ENCODE data around the gene C1orf53.
"Not testable (repeated sequence)": the region's sequence is repeated elsewhere in the genome, so short reads cannot be mapped to it uniquely, and the experiment has no call there.

C1orf53 gene
- 0 reads per million in 2 donors for total RNA-seq

DNA sequence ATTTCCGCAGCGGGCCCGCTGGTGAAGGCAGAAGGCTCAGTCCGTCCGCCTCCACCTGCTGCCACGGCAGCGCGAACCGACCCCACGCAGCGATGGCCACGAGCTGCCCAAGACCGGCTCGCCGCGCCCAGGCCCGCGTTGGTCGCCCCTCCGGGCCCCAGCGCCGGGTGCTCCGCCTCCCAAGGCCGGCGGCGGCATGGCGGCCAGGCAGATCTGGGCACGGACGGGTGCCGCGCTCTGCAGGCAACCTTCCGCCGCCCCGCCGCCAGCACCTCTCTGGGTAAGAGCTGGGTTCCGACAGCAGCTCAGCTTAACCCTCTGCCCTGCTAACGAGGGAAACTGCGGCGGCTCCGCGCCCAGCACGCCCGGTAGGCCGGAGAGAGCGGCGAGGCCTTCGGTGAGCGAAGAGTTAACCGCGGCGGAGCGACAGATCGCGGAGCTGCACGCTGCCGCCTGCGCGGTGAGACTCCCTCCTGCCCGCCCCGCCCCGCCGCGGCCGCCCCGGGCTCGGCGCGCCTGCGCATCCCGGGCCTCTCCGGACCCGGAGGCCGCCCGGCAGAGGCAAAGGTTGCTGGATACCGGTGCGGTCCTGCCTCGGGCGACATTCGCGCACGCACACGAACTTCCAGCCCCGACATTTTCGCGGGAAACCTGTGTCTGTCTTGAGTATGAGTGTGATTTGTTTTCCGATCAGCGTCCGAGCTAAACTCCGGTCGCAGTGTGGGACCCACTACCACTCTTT, at the start of gene C1orf53:
Gene C1orf53 (plus strand): TSS at position 177 of the 742 bp plus-strand sequence. CDS start 20 bp downstream, at position 197.
- DNase-seq, result peak; percentile 55

DNA sequence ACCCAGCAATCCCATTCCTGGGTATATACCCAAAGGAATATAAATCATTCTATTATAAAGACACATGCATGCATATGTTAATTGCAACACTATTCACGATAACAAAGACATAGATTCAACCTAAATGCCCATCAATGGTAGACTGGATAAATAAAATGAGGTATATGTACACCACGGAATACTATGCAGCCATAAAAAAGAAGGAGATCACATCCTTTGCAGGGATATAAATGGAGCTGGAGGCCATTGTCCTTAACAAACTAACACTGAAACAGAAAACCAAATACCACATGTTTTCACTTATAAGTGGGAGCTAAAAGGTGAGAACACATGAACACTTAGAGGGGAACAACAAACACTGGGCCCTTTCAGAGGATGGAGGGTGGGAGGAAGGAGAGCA, 46.7 kb upstream of the C1orf53 start:
- DNase-seq, result not testable (repeated sequence)

DNA sequence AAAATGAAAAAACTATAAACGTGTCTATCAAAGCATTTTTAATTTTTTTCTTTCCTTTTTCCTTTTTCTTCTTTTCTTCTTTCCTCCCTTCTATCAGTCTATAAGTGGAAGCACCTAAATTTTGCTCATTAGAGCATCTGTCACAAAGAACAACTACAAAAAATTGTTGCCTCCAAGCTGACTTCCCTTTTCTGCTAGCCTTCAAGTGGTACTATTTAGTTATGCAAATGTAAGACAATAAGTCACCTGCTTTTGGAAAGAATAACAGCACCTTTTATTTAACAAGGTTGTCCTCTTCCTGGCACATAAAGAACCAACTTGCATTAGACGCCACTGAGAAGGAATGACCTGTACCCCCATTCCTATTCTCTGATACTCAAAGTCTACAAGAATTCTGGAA, 45.0 kb upstream of the C1orf53 start:
- DNase-seq, result no peak

DNA sequence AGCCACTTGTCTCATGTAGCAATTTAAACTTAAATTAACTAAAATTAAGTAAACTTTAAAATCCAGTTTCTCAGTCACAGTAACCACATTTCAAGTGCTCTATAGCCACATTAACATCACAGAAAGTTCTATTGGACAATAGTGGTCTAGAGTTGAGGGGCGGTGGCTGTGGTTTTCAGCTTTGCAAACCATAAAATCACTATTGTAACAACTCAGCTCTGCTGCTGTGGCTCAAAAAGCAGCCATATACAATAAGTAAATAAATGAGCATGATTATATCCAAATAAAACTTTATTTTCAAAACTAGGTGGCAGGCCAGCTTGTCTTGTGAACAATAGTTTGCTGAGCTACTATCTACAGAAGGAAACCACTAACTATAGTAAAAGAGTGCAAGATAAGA, 43.4 kb upstream of the C1orf53 start:
- DNase-seq, result no peak

DNA sequence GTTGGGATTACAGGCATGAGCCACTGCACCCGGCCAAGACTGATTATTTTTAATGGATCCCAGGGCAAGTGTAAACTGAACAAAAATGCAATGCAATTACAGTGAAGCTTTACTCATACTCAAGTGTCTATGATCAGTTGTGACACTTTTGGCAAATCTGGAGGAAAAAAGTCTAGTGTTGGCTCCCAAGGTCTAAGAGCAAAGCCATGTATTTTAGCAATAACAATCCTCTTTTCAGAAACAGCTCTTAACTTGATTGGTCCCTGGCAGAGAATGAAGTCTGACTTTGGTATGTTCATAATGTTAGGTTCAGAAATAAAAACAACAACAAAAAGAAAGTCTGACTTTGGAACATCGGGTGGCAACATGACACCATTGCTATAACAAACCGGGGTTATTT, 40.2 kb upstream of the C1orf53 start:
- no peak for DNase-seq

DNA sequence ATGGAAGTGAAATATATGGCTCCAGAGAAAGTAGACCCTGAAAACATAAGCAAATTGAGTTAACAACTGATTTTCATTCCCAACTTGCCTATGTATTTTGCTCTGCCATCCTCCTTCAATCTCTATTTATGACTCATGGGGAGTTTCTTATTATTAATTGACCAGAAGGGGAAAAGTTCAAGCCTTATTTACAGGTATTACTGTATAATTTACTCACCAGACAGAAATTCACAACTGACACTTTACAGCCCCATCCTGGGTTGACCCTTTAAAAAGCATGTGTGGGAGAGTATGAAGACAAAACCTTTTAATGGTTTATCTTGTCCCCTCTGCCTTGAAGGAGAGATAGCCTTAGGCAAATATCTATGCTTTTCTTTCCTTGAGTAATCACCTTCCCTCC, 39.8 kb upstream of the C1orf53 start:
- DNase-seq, result no peak

DNA sequence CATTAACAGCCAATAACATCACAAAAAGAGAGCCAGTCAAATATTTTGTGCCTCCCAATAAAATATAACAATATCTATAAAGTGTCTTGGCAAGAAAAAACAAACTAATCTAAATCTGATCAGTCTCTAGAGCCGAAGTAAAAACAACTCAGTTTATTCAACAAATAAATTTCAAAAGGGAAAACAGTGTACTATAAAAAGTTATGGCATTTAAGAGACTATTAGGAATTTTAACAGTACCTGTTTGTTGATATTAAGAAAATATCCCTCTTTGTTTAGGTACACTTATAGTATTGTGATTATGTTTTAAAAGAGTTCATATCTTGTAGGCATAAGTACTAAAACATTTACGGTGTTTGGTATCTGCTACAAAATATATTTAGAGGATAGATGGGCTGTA, 36.6 kb upstream of the C1orf53 start:
- DNase-seq, result no peak

DNA sequence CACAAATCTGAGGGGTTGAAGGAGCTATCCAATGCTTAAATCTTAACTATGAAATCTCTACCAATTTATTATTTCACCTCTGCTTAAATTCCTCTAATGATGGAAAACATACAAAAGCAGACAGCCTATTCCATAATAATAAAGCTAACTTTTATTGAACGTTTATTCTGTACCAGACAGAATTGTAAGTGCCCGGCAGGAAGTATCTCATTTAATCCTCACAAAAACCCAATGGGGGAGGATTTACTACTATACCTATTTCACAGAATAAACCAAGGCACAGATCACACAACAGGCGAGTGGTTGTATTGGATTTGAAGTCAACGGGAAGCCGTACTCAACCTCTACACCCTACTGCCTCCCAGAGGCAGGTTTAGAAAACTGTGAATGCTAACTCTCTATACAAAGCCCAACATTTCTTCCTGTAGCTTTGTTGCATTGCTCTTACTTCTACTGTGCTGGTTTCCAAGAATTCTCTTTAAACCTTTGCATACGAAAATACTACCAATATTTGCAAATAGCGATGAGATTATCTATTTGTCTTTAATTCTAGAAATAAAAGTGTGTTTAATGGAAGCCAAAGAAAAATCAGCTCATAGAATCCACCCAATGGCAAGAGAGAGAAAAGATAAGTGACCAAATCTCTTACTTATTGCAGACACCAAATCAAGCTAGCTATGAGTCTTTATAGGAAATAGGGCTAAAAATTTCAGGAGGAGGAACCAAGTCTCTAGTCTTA, 33.5 kb upstream of the C1orf53 start:
- DNase-seq, result peak; percentile 8

DNA sequence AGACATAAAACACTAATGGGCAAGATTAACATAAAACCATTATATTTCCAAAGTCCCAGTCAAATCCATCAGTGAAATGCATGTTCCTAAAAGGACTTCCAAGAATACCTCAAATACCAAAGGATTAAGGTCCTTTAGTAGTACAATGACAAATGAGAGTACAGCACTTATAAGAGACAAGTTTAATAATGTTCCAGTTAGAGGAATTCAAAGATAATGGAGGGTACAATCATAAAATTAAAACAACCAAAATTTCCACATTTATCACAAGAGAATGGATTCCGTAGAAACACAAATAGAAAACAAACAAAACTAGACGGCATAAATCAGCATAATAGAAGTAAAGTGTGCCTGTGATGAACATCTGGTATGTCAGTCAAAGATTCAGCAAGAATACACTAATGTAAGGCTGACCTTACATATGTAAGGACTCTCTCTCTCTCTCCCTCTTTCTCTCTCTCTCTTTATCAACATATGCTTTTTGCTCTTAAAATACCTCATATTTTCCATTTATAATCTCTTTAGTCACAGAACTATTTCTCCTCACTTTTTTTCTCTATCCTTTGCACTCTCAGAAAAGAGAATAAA, 32.8 kb upstream of the C1orf53 start:
- no peak for DNase-seq

DNA sequence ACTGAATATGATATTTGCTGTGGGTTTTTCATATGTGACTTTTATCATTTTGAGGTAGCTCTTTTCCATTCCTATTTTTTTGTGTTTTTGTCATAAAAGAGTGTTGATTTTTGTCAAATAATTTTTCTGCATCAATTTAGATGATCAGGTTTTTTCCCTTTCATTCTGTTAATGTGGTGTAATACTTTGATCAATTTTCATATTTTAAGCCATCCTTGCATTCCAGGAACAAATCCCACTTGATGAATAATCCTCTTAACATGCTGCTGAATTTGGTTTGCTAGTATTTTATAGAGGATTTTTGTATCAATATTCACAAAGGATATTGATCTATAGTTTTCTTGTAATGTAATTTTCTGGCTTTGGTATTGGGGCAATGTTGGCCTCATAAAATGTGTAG, 25.5 kb upstream of the C1orf53 start:
- no peak for DNase-seq

DNA sequence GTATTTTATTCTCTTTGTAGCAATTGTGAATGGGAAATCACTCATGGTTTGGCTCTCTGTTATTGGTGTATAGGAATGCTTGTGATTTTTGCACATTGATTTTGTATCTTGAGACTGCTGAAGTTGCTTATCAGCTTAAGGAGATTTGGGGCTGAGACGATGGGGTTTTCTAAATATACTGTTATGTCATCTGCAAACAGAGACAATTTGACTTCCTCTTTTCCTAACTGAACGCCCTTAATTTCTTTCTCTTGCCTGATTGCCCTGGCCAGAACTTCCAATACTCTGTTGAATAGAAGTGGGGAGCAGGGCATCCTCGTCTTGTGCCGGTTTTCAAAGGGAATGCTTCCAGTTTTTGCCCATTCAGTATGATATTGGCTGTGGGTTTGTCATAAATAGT, 22.0 kb upstream of the C1orf53 start:
- not testable (repeated sequence) for DNase-seq

DNA sequence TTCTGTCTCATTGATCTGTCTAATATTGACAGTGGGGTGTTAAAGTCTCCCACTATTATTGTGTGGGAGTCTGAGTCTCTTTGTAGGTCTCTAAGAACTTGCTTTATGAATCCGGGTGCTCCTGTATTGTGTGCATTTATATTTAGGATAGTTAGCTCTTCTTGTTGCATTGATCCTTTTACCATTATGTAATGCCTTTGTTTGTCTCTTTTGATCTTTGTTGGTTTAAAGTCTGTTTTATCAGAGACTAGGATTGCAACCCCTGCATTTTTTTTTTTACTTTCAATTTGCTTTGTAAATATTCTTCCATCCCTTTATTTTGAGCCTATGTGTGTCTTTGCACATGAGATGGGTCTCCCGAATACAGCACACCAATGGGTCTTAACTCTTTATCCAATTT, 20.2 kb upstream of the C1orf53 start:
- DNase-seq, result not testable (repeated sequence)

DNA sequence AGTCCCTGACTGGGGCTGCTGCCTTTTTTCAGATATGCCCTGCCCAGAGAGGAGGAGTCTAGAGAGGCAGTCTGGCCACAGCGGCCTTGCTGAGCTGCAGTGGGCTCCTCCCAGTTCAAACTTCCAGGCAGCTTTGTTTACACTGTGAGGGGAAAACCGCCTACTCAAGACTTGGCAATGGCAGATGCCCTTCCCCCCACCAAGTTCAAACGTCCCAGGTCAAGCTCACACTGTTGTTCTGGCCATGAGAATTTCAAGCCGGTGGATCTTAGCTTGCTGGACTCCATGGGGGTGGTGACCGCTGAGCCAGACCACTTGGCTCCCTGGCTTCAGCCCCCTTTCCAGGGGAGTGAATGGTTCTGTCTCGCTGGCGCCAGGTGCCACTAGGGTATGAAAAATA, 18.3 kb upstream of the C1orf53 start:
- no peak for DNase-seq

DNA sequence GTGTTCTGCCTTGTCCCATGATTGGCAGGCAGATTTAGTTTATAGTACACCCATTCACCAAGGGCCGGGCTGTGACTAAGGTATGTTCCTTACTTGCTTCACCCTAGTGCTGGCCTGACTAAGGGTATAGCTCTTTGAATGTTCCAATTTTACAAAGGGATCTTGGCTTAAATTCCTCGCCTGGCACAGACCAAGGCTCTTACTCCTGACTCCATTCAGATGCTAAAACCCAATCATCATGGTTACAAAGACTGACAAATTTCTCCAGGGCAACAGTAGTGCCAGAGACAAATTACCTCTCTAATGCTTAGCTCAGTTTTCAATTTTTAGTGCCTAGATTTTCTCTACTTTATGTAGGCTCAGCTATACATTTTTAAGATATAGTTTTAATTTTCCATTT, 11.5 kb upstream of the C1orf53 start:
- no peak for DNase-seq

DNA sequence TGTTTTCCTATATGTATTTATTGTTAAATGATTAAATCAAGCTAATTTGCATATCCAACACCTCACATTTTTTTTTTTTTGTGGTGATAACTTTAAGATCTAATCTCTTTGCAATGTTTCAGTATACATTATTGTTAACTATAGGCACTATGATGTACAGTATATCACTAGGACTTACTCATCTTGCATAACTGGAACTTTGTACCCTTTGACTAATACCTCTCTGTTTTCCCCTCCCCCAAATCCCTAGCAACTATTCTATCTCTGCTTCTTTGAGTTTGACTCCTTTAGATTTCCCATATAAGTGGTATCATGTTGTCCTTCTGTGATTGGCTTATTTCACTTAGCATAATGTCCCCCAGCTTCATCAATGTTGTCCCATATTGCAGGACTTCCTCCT, 9.7 kb upstream of the C1orf53 start:
- DNase-seq, result no peak

DNA sequence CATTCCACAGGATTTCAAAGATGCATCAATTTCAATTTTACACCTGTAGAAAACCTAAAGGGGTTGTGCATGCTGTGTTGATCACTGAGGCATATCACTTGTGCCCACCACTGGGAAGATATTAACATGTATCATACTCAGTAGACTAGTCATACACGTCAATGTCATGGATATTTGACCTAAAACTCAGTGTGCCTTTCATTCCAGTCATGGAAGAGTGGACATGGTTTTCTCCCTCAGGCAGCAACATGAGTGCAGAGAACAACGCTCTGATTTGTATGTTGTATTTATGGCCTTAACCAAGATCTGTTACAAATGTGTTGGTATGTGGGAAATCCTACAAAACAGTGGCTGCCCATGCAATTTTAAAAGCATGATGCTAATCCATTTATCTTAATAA, 6.1 kb upstream of the C1orf53 start:
- DNase-seq, result no peak

DNA sequence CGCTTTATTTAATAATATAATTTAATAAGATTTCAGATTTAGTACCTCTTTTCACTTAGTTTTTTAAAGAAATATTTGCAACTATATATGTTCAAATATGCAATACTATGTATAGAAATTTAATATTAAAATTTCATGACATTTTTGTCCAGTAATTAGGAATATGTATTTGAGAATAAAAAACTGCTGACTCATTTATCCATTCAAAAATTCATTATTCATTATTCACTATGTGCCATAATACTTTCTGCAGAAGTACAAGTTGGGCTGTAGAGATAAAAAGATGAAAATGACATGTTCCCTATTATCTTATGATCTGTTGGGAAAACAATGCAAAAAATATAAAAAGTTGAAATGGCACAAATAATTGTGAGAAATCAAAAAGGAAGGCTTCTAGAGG, 3.4 kb upstream of the C1orf53 start:
- no peak for DNase-seq

DNA sequence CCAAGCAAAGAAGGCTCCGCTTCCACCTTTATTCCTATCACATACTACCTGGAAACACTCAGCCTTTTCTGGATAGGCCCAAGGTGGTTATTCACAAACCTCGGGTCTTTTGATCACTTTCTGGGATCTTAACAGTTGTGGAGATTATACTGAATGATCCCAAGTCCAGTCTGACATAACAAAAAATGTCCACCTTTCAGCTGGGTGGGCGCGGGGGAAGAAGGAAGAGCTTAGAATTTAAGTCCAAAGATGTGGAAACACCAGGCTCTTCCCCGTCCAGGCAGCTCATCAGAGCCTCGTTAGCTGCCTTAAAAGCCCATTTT, 338 bp upstream of the C1orf53 start:
- DNase-seq, result no peak

DNA sequence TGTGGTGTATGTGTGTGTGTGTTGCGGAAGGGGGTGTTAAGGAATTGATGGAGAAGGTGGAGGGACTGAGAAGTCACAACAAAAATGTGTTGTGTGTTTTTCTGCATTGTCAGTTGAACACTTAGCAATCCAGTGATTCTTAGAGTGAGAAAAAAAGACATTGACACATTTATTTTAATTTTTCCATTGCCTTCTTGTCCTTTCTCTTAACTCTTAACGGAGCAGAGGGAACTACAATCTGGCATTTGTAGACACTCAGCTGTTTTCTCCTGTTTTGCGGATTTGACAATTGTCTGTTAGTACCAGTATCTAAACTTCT, 725 bp downstream of the C1orf53 start:
- no peak for DNase-seq

DNA sequence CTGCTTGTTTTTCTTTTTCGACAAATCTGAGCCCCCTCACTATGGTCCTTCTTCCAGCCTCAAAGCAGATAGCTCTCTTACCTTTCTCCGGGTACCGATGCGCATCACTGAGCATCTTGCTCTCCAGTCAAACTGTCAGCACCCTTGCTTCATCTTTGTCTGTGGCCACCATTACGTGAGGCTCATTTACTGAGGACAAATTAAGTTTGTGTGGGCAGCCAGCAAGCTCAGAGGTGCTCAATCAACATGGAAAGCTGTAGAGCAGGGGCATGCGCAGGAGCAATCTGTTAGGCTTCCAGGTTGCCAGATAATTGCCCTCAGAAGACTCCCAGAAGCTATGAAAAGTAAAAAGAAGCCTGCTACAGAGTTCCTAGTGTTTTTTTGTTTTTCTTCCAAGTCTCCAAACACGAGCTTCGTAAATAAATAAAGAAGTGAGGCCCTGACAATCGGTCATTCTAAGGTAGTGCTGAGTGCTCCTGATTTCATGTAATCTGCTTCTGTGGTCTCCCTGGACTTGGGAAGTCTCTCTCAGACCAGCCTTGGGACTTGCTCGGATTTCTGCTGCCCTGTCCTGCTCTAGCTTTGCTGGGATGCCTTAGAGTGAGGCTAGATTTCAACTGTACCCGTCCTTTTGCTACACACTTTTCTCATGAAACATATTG, 1.8 kb downstream of the C1orf53 start:
- DNase-seq, result no peak

DNA sequence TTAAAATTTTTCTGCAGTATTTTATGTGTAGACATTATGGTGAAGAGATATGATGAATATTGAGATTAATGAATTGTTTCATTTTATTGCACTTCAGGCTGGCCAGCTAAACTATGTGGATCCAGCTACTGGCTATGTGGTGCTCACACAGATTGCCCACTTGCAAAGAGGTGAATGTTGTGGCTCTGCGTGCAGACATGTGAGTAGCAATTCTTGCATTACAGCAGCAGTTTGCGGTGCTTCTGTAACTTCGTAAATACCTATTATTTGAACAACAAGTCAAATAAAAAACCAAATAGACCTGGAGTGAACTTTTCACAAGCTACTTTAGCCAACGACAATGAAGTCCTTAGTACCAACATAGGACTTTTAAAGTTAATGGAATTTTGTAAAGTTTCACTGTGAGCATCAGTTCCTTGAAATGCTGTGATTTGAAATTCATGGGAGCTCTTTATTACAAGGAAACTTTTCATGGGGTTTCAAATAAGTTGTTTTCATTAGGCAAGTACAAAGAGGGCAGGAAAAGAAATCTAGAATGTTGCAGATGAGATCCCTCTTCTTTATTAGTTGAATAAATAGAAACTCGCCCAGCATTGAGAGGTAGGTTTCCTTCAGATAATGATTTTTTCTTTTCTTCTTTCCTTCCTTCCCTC, 3.4 kb downstream of the C1orf53 start:
- no peak for DNase-seq

DNA sequence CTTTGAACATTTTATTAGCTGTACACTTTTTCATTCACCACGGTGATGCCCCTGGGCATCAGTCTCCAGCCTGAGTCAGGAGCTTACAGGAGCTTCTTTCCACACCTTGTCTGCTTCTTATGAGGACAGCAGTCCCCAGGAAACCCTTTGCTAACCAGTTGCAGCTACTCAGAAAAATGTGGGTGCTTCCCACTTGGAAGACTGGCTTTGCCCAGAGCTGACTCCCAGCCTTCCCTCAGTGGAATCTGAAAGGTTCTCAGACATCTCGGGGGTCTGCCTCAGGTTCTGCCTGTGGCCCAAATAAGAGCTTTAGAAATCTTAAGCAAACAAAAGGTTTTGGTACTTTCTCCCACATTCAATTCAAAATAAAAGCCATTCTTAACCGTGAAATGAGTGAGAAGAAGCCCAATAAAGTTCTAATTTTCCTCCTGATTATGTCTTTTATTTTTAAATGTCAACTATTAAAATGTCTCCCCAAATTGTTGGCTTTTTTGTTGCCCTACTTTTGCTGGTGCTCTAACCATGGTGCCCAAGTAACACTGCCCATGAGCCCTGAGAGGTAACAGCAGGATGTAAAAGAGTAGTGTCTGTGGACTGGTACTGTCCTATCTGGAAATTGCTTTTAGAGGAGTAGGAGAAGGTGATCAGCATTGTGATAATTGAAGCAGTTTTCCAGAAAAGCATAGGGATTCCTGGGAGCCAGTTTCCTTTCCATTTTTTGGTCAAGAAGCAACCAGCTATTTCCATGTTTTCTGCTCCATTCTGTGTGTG, 5.6 kb downstream of the C1orf53 start:
- DNase-seq, result no peak

Measured in T-helper 9 cell (primary cell).